Measurements from ENCODE around the gene GUCY2F. TPM values are rescaled to one million over a fixed set of nuclear protein-coding genes. Genes with fewer than 3 reads are reported as not detected.

Gene GUCY2F
- polyA plus RNA-seq, 1 donor from 2014 or later, result not detected

- peaks cover 0 to 3% (median 0%) of the 10 kb centered on the region in 3 donors for H3K4me1 Mint-ChIP-seq
- H3K9me3 Mint-ChIP-seq, result no peaks in the 10 kb centered on the region
- no peaks in the 10 kb centered on the region for H3K27me3 Mint-ChIP-seq
These were observed 108.4 kb downstream of the GUCY2F start for GRCh38 chrX:109373468-109373867.

GRCh38 chrX:109372716-109373115 lies 109.2 kb downstream of the GUCY2F start:
- H3K4me3 Mint-ChIP-seq, result no peak overlapping the region
- H3K27ac Mint-ChIP-seq, result no peak overlapping the region
- no peaks in the 10 kb centered on the region for H3K36me3 Mint-ChIP-seq
- H3K9me3 Mint-ChIP-seq, result no peaks in the 10 kb centered on the region
- no peaks in the 10 kb centered on the region for H3K27me3 Mint-ChIP-seq
- peaks cover 0 to 3% (median 0%) of the 10 kb centered on the region in 3 donors for H3K4me1 Mint-ChIP-seq

More at GRCh38 chrX:109373468-109373867, 108.4 kb downstream of the GUCY2F start:
- Mint-ChIP-seq H3K36me3 (no peaks in the 10 kb centered on the region), H3K4me3 (no peak overlapping the region), H3K27ac (no peak overlapping the region)

GRCh38 chrX:109372291-109372690 lies 109.6 kb downstream of the GUCY2F start:
- H3K9me3 Mint-ChIP-seq, result no peaks in the 10 kb centered on the region
- H3K27me3 Mint-ChIP-seq, result no peaks in the 10 kb centered on the region
- H3K36me3 Mint-ChIP-seq, result no peaks in the 10 kb centered on the region
- H3K4me3 Mint-ChIP-seq, result no peak overlapping the region
- peaks cover 0 to 3% (median 0%) of the 10 kb centered on the region in 3 donors for H3K4me1 Mint-ChIP-seq
- H3K27ac Mint-ChIP-seq, result no peak overlapping the region

GRCh38 chrX:109362101-109362500 lies 119.8 kb downstream of the GUCY2F start:
- no peaks in the 10 kb centered on the region for H3K36me3 Mint-ChIP-seq
- no peaks in the 10 kb centered on the region for H3K9me3 Mint-ChIP-seq
- H3K27ac Mint-ChIP-seq, result no peak overlapping the region
- H3K4me1 Mint-ChIP-seq, result no peaks in the 10 kb centered on the region
- H3K4me3 Mint-ChIP-seq, result no peak overlapping the region
- H3K27me3 Mint-ChIP-seq, result no peaks in the 10 kb centered on the region

GRCh38 chrX:109360301-109360700 lies 121.6 kb downstream of the GUCY2F start:
- H3K4me3 Mint-ChIP-seq, result no peak overlapping the region

GRCh38 chrX:109357706-109358105 lies 124.2 kb downstream of the GUCY2F start:
- Mint-ChIP-seq H3K27ac (no peak overlapping the region), H3K4me1 (no peaks in the 10 kb centered on the region)

More at GRCh38 chrX:109360301-109360700, 121.6 kb downstream of the GUCY2F start:
- Mint-ChIP-seq H3K4me1 (no peaks in the 10 kb centered on the region), H3K36me3 (no peaks in the 10 kb centered on the region), H3K27me3 (peaks cover 2% of the 10 kb centered on the region), H3K9me3 (no peaks in the 10 kb centered on the region), H3K27ac (no peak overlapping the region)

GRCh38 chrX:109356684-109357083 lies 125.2 kb downstream of the GUCY2F start:
- H3K27ac Mint-ChIP-seq, result no peak overlapping the region
- H3K9me3 Mint-ChIP-seq, result no peaks in the 10 kb centered on the region
- no peaks in the 10 kb centered on the region for H3K4me1 Mint-ChIP-seq
- H3K36me3 Mint-ChIP-seq, result no peaks in the 10 kb centered on the region
- no peak overlapping the region for H3K4me3 Mint-ChIP-seq
- H3K27me3 Mint-ChIP-seq, result peaks cover 2% of the 10 kb centered on the region

More at GRCh38 chrX:109357706-109358105, 124.2 kb downstream of the GUCY2F start:
- Mint-ChIP-seq H3K36me3 (no peaks in the 10 kb centered on the region), H3K9me3 (no peaks in the 10 kb centered on the region), H3K27me3 (peaks cover 2% of the 10 kb centered on the region), H3K4me3 (no peak overlapping the region)

- Mint-ChIP-seq H3K27me3 (peaks cover 2% of the 10 kb centered on the region), H3K36me3 (no peaks in the 10 kb centered on the region), H3K9me3 (no peaks in the 10 kb centered on the region), H3K4me3 (no peak overlapping the region), H3K27ac (no peak overlapping the region), H3K4me1 (no peaks in the 10 kb centered on the region)
These were observed 129.8 kb downstream of the GUCY2F start for GRCh38 chrX:109352066-109352588.

GRCh38 chrX:109351557-109351956 lies 130.3 kb downstream of the GUCY2F start:
- no peak overlapping the region for H3K4me3 Mint-ChIP-seq
- H3K36me3 Mint-ChIP-seq, result no peaks in the 10 kb centered on the region
- no peaks in the 10 kb centered on the region for H3K4me1 Mint-ChIP-seq
- no peak overlapping the region for H3K27ac Mint-ChIP-seq
- no peaks in the 10 kb centered on the region for H3K9me3 Mint-ChIP-seq
- H3K27me3 Mint-ChIP-seq, result peaks cover 2% of the 10 kb centered on the region

GRCh38 chrX:109350551-109350950 lies 131.3 kb downstream of the GUCY2F start:
- Mint-ChIP-seq H3K9me3 (no peaks in the 10 kb centered on the region), H3K4me3 (no peak overlapping the region), H3K4me1 (no peaks in the 10 kb centered on the region), H3K27me3 (no peaks in the 10 kb centered on the region), H3K36me3 (no peaks in the 10 kb centered on the region), H3K27ac (no peak overlapping the region)

- Mint-ChIP-seq H3K36me3 (no peaks in the 10 kb centered on the region), H3K27me3 (no peaks in the 10 kb centered on the region), H3K27ac (no peak overlapping the region), H3K9me3 (no peaks in the 10 kb centered on the region), H3K4me1 (no peaks in the 10 kb centered on the region), H3K4me3 (no peak overlapping the region)
These were observed 131.8 kb downstream of the GUCY2F start for GRCh38 chrX:109350051-109350450.

- no peaks in the 10 kb centered on the region for H3K36me3 Mint-ChIP-seq
- peaks cover 0 to 2% (median 0%) of the 10 kb centered on the region in 3 donors for H3K9me3 Mint-ChIP-seq
- H3K4me3 Mint-ChIP-seq, result no peak overlapping the region
- no peak overlapping the region for H3K27ac Mint-ChIP-seq
- no peaks in the 10 kb centered on the region for H3K27me3 Mint-ChIP-seq
- no peaks in the 10 kb centered on the region for H3K4me1 Mint-ChIP-seq
These were observed 134.3 kb downstream of the GUCY2F start for GRCh38 chrX:109347632-109348031.

GRCh38 chrX:109346491-109346890 lies 135.4 kb downstream of the GUCY2F start:
- no peaks in the 10 kb centered on the region for H3K27me3 Mint-ChIP-seq
- peaks cover 0 to 2% (median 0%) of the 10 kb centered on the region in 3 donors for H3K9me3 Mint-ChIP-seq
- H3K36me3 Mint-ChIP-seq, result no peaks in the 10 kb centered on the region
- no peak overlapping the region for H3K4me3 Mint-ChIP-seq
- no peak overlapping the region for H3K27ac Mint-ChIP-seq
- no peaks in the 10 kb centered on the region for H3K4me1 Mint-ChIP-seq

- Mint-ChIP-seq H3K4me3 (no peak overlapping the region), H3K9me3 (peaks cover 0 to 2% (median 0%) of the 10 kb centered on the region in 3 donors), H3K4me1 (no peaks in the 10 kb centered on the region), H3K27me3 (no peaks in the 10 kb centered on the region), H3K27ac (no peak overlapping the region), H3K36me3 (no peaks in the 10 kb centered on the region)
These were observed 136.0 kb downstream of the GUCY2F start for GRCh38 chrX:109345856-109346255.

GRCh38 chrX:109344678-109345077 lies 137.2 kb downstream of the GUCY2F start:
- no peak overlapping the region for H3K27ac Mint-ChIP-seq
- no peaks in the 10 kb centered on the region for H3K27me3 Mint-ChIP-seq
- no peaks in the 10 kb centered on the region for H3K4me1 Mint-ChIP-seq
- peaks cover 0 to 2% (median 2%) of the 10 kb centered on the region in 3 donors for H3K9me3 Mint-ChIP-seq
- H3K4me3 Mint-ChIP-seq, result no peak overlapping the region
- no peaks in the 10 kb centered on the region for H3K36me3 Mint-ChIP-seq

GRCh38 chrX:109344101-109344500 lies 137.8 kb downstream of the GUCY2F start:
- no peak overlapping the region for H3K27ac Mint-ChIP-seq
- H3K9me3 Mint-ChIP-seq, result peaks cover 0 to 4% (median 2%) of the 10 kb centered on the region in 3 donors
- no peaks in the 10 kb centered on the region for H3K27me3 Mint-ChIP-seq
- no peaks in the 10 kb centered on the region for H3K4me1 Mint-ChIP-seq
- H3K36me3 Mint-ChIP-seq, result no peaks in the 10 kb centered on the region
- H3K4me3 Mint-ChIP-seq, result no peak overlapping the region

All from IgD-negative memory B cell (primary cell).